ENCODE data around the gene GLP2R.
A peak's percentile ranks its signal among the peaks of the same experiment; 100 is the strongest.
"Not testable (repeated sequence)": the region's sequence is repeated elsewhere in the genome, so short reads cannot be mapped to it uniquely, and the experiment has no call there.

The GLP2R gene

GRCh38 chr17:9913476-9913875, 87.8 kb downstream of the GLP2R start:
- Histone ChIP-seq H3K4me3 (no peak overlapping the region), H3K27ac (no peak overlapping the region)

- Histone ChIP-seq H3K27ac (no peak overlapping the region), H3K4me3 (no peak overlapping the region)
Measured at GRCh38 chr17:9916108-9916507, 90.4 kb downstream of the GLP2R start.

- Histone ChIP-seq H3K4me3 (no peak overlapping the region), H3K27ac (no peak overlapping the region)
Measured at GRCh38 chr17:9917131-9917530, 91.4 kb downstream of the GLP2R start.

- Histone ChIP-seq H3K4me3 (no peak overlapping the region), H3K27ac (no peak overlapping the region)
Measured at GRCh38 chr17:9917801-9918200, 92.1 kb downstream of the GLP2R start.

GRCh38 chr17:9918352-9918751, 92.6 kb downstream of the GLP2R start:
- H3K27ac ChIP-seq = no peak overlapping the region
- H3K4me3 ChIP-seq = no peak overlapping the region

GRCh38 chr17:9918804-9919352, 93.2 kb downstream of the GLP2R start:
- no peak overlapping the region for H3K4me3 ChIP-seq
- no peak overlapping the region for H3K27ac ChIP-seq

GRCh38 chr17:9921216-9921615, 95.5 kb downstream of the GLP2R start:
- H3K27ac ChIP-seq, H3K4me3 ChIP-seq: not testable (repeated sequence)

GRCh38 chr17:9922012-9922848, 96.5 kb downstream of the GLP2R start:
- Histone ChIP-seq H3K27ac (no peak overlapping the region), H3K4me3 (no peak overlapping the region)

GRCh38 chr17:9924735-9925191, 99.0 kb downstream of the GLP2R start:
- peak overlapping the region in 3 of 21 experiments; percentile 13 to 54 (median 19) for H3K27ac ChIP-seq
- no peak overlapping the region for H3K4me3 ChIP-seq

GRCh38 chr17:9925457-9925856, 99.7 kb downstream of the GLP2R start:
- peak overlapping the region in 3 of 21 experiments; percentile 13 to 54 (median 15) for H3K27ac ChIP-seq

GRCh38 chr17:9926150-9926804, 100.6 kb downstream of the GLP2R start:
- H3K27ac ChIP-seq = peak overlapping the region in 1 of 21 experiments; percentile 54
- H3K4me3 ChIP-seq = no peak overlapping the region

More at GRCh38 chr17:9925457-9925856, 99.7 kb downstream of the GLP2R start:
- no peak overlapping the region for H3K4me3 ChIP-seq

GRCh38 chr17:9928601-9929333, 103.0 kb downstream of the GLP2R start:
- Histone ChIP-seq H3K27ac (peak overlapping the region in 7 of 21 experiments; percentile 10 to 70 (median 38)), H3K4me3 (no peak overlapping the region)

- Histone ChIP-seq H3K4me3 (no peak overlapping the region), H3K27ac (peak overlapping the region in 5 of 21 experiments; percentile 9 to 69 (median 39))
Measured at GRCh38 chr17:9929871-9930270, 104.1 kb downstream of the GLP2R start.

- Histone ChIP-seq H3K27ac (peak overlapping the region in 1 of 21 experiments; percentile 39), H3K4me3 (no peak overlapping the region)
Measured at GRCh38 chr17:9931144-9931741, 105.5 kb downstream of the GLP2R start.

GRCh38 chr17:9932491-9932890, 106.8 kb downstream of the GLP2R start:
- H3K27ac ChIP-seq = no peak overlapping the region
- H3K4me3 ChIP-seq = no peak overlapping the region

- Histone ChIP-seq H3K27ac (peak overlapping the region in 4 of 21 experiments; percentile 3 to 84 (median 50)), H3K4me3 (no peak overlapping the region)
Measured at GRCh38 chr17:9934331-9934730, 108.6 kb downstream of the GLP2R start.

GRCh38 chr17:9935408-9935807, 109.7 kb downstream of the GLP2R start:
- peak overlapping the region in 13 of 21 experiments; percentile 6 to 84 (median 53) for H3K27ac ChIP-seq
- H3K4me3 ChIP-seq = no peak overlapping the region

- H3K27ac ChIP-seq = peak overlapping the region in 16 of 21 experiments; percentile 2 to 84 (median 42)
- H3K4me3 ChIP-seq = no peak overlapping the region
Measured at GRCh38 chr17:9936095-9936494, 110.4 kb downstream of the GLP2R start.

- peak overlapping the region in 8 of 21 experiments; percentile 24 to 84 (median 40) for H3K27ac ChIP-seq
- no peak overlapping the region for H3K4me3 ChIP-seq
Measured at GRCh38 chr17:9937241-9937761, 111.6 kb downstream of the GLP2R start.

Data from skin epidermis (tissue), 12 donors.